ENCODE measurements around the gene NSDHL. TPM values are rescaled to one million over a fixed set of nuclear protein-coding genes. Genes with fewer than 3 reads are reported as not detected.

The NSDHL gene
- total and polyA plus RNA-seq, 2 experiments from 2014 or later, result 11.2 to 25.2 TPM

GRCh38 chrX:152810403-152810802 is 20.5 kb upstream of the NSDHL start:
- H2AFZ ChIP-seq, result no peak overlapping the region
- no peak overlapping the region for H3K4me2 ChIP-seq (ENCODE audit: unreplicated experiment)
- no peaks in the 10 kb centered on the region for H3K9me3 ChIP-seq (ENCODE audit: low read depth)
- in situ Hi-C loops (cut with MboI), result loop anchor here (25.0 kb wide), 1 partner anchor 1048 kb away; no protein-coding TSS in a partner anchor
- no peak overlapping the region for H3K4me3 ChIP-seq
- WGBS, 2 experiments (ENCODE audit: low coverage in 1 of 2, low lambda C conversion rate in 2 of 2, missing lambda C conversion rate in 2 of 2), result 26 to 30% methylated on average over 4 of the region's 4 CpGs
- H3K27me3 ChIP-seq (replicated peaks; ENCODE audit: insufficient read depth), result no peaks in the 10 kb centered on the region
- H3K4me1 ChIP-seq (ENCODE audit: insufficient read depth), result no peaks in the 10 kb centered on the region
- H3K36me3 ChIP-seq (ENCODE audit: low read depth), result no peaks in the 10 kb centered on the region
- H4K20me1 ChIP-seq (ENCODE audit: insufficient read depth), result no peaks in the 10 kb centered on the region
- no peak overlapping the region for H3K27ac ChIP-seq
- H3K9me2 ChIP-seq (ENCODE audit: insufficient read depth), result no peaks in the 10 kb centered on the region
- peak; percentile 4 for DNase-seq
- TF ChIP-seq EZH2 (IDR thresholded peaks at IDR 0.05; ENCODE audit: insufficient read depth, poor library complexity, severe bottlenecking) (no peak), EZH2phosphoT487 (IDR thresholded peaks at IDR 0.05; ENCODE audit: insufficient read depth, low read depth) (no peak)
- no peaks in the 10 kb centered on the region for H3K79me2 ChIP-seq (ENCODE audit: insufficient read depth)
- H3F3A ChIP-seq (ENCODE audit: insufficient read depth), result no peaks in the 10 kb centered on the region
- H3K9ac ChIP-seq, result no peak overlapping the region

- 14 to 20% methylated on average over 5 of the region's 5 CpGs for WGBS, 2 experiments (ENCODE audit: low coverage in 1 of 2, low lambda C conversion rate in 2 of 2, missing lambda C conversion rate in 2 of 2)
- in situ Hi-C loops (cut with MboI), result loop anchor here (25.0 kb wide), 1 partner anchor 1051 kb away; no protein-coding TSS in a partner anchor
- H2AFZ ChIP-seq, result no peak overlapping the region
- no peak for DNase-seq
- H3K36me3 ChIP-seq (ENCODE audit: low read depth), result no peaks in the 10 kb centered on the region
- H3K4me2 ChIP-seq (ENCODE audit: unreplicated experiment), result no peak overlapping the region
- H3K27me3 ChIP-seq (replicated peaks; ENCODE audit: insufficient read depth), result no peaks in the 10 kb centered on the region
- no peaks in the 10 kb centered on the region for H3K9me2 ChIP-seq (ENCODE audit: insufficient read depth)
- H3F3A ChIP-seq (ENCODE audit: insufficient read depth), result 0 out of 2 replicates have a peak, but pooled peaks cover 5% of the 10 kb centered on the region
- TF ChIP-seq EZH2 (IDR thresholded peaks at IDR 0.05; ENCODE audit: insufficient read depth, poor library complexity, severe bottlenecking) (no peak), EZH2phosphoT487 (IDR thresholded peaks at IDR 0.05; ENCODE audit: insufficient read depth, low read depth) (no peak)
- no peaks in the 10 kb centered on the region for H3K4me1 ChIP-seq (ENCODE audit: insufficient read depth)
- no peak overlapping the region for H3K27ac ChIP-seq
- no peaks in the 10 kb centered on the region for H4K20me1 ChIP-seq (ENCODE audit: insufficient read depth)
- no peak overlapping the region for H3K9ac ChIP-seq
- H3K4me3 ChIP-seq, result no peak overlapping the region
- H3K79me2 ChIP-seq (ENCODE audit: insufficient read depth), result no peaks in the 10 kb centered on the region
- H3K9me3 ChIP-seq (ENCODE audit: low read depth), result no peaks in the 10 kb centered on the region
Measured at GRCh38 chrX:152813206-152813605, 17.7 kb upstream of the NSDHL start.

GRCh38 chrX:152814048-152814447 is 16.8 kb upstream of the NSDHL start:
- no peak overlapping the region for H3K4me3 ChIP-seq
- in situ Hi-C loops (cut with MboI), result loop anchor here (25.0 kb wide), 1 partner anchor 1052 kb away; no protein-coding TSS in a partner anchor
- no peak overlapping the region for H3K27ac ChIP-seq
- H4K20me1 ChIP-seq (ENCODE audit: insufficient read depth), result no peaks in the 10 kb centered on the region
- H3K4me2 ChIP-seq (ENCODE audit: unreplicated experiment), result no peak overlapping the region
- 70 to 79% methylated on average over 5 of the region's 5 CpGs for WGBS, 2 experiments (ENCODE audit: low coverage in 1 of 2, low lambda C conversion rate in 2 of 2, missing lambda C conversion rate in 2 of 2)
- DNase-seq, result no peak
- H2AFZ ChIP-seq, result no peak overlapping the region
- H3F3A ChIP-seq (ENCODE audit: insufficient read depth), result 0 out of 2 replicates have a peak, but pooled peaks cover 5% of the 10 kb centered on the region
- no peaks in the 10 kb centered on the region for H3K9me2 ChIP-seq (ENCODE audit: insufficient read depth)
- H3K79me2 ChIP-seq (ENCODE audit: insufficient read depth), result no peaks in the 10 kb centered on the region
- H3K9ac ChIP-seq, result no peak overlapping the region
- H3K36me3 ChIP-seq (ENCODE audit: low read depth), result no peaks in the 10 kb centered on the region
- no peaks in the 10 kb centered on the region for H3K9me3 ChIP-seq (ENCODE audit: low read depth)
- H3K4me1 ChIP-seq (ENCODE audit: insufficient read depth), result peaks cover 4% of the 10 kb centered on the region; the same call in 1 of the 2 replicates
- H3K27me3 ChIP-seq (replicated peaks; ENCODE audit: insufficient read depth), result no peaks in the 10 kb centered on the region
- TF ChIP-seq EZH2phosphoT487 (IDR thresholded peaks at IDR 0.05; ENCODE audit: insufficient read depth, low read depth) (no peak), EZH2 (IDR thresholded peaks at IDR 0.05; ENCODE audit: insufficient read depth, poor library complexity, severe bottlenecking) (no peak)

- H4K20me1 ChIP-seq (ENCODE audit: insufficient read depth), result no peaks in the 10 kb centered on the region
- no peaks in the 10 kb centered on the region for H3K36me3 ChIP-seq (ENCODE audit: low read depth)
- WGBS, 2 experiments (ENCODE audit: low coverage in 1 of 2, low lambda C conversion rate in 2 of 2, missing lambda C conversion rate in 2 of 2), result 42 to 43% methylated on average over 6 of the region's 6 CpGs
- no peak overlapping the region for H3K27ac ChIP-seq
- in situ Hi-C loops (cut with MboI), result loop anchor here (25.0 kb wide), 1 partner anchor 1055 kb away; no protein-coding TSS in a partner anchor
- DNase-seq, result peak; percentile 66
- H3K4me3 ChIP-seq, result no peak overlapping the region
- H3K9me2 ChIP-seq (ENCODE audit: insufficient read depth), result no peaks in the 10 kb centered on the region
- peaks cover 15% of the 10 kb centered on the region for H3K4me1 ChIP-seq (ENCODE audit: insufficient read depth)
- 0 out of 2 replicates have a peak, but pooled peaks cover 13% of the 10 kb centered on the region for H3F3A ChIP-seq (ENCODE audit: insufficient read depth)
- H3K27me3 ChIP-seq (replicated peaks; ENCODE audit: insufficient read depth), result no peaks in the 10 kb centered on the region
- TF ChIP-seq EZH2 (IDR thresholded peaks at IDR 0.05; ENCODE audit: insufficient read depth, poor library complexity, severe bottlenecking) (no peak), EZH2phosphoT487 (IDR thresholded peaks at IDR 0.05; ENCODE audit: insufficient read depth, low read depth) (no peak)
- no peaks in the 10 kb centered on the region for H3K9me3 ChIP-seq (ENCODE audit: low read depth)
- no peak overlapping the region for H3K9ac ChIP-seq
- peak overlapping the region; percentile 65; the same call in 1 of the 2 replicates for H2AFZ ChIP-seq
- no peak overlapping the region for H3K4me2 ChIP-seq (ENCODE audit: unreplicated experiment)
- no peaks in the 10 kb centered on the region for H3K79me2 ChIP-seq (ENCODE audit: insufficient read depth)
Measured at GRCh38 chrX:152817078-152817764, 13.6 kb upstream of the NSDHL start.
